Karpas-422 (cell line): ENCODE results near the gene BIVM. TPM values are rescaled to one million over a fixed set of nuclear protein-coding genes. Genes with fewer than 3 reads are reported as not detected.

Source experiments
- DNase-seq: peaks from one replicate; pipeline ENCODE4 v3.0.0-alpha.2; 2015
- H2AFZ ChIP-seq: fragments of 200-600 bp; sonication (generic); 2 replicates; pipeline ENCODE4 v1.6.1; 2014; ENCODE audit warnings: antibody characterized with exemption, low read length, mixed read lengths
- H3K27ac ChIP-seq: fragments of 200-600 bp; sonication (generic); 2 replicates; pipeline ENCODE4 v1.5.1; 2014; ENCODE audit warnings: mild to moderate bottlenecking, low read length, moderate library complexity
- H3K27me3 ChIP-seq: fragments of 200-600 bp; sonication (generic); 2 replicates; pipeline ENCODE4 v1.6.1; 2014; ENCODE audit warnings: low read length, mixed read lengths
- H3K36me3 ChIP-seq: fragments of 200-600 bp; sonication (generic); 2 replicates; pipeline ENCODE4 v1.6.1; 2014; ENCODE audit warnings: low read length, mixed read lengths; ENCODE audit not compliant: insufficient read depth
- H3K4me1 ChIP-seq: fragments of 200-600 bp; sonication (generic); 2 replicates; pipeline ENCODE4 v1.6.1; 2014; ENCODE audit warnings: mild to moderate bottlenecking, low read length, mixed read lengths
- H3K4me2 ChIP-seq: fragments of 200-600 bp; sonication (generic); 2 replicates; pipeline ENCODE4 v1.6.1; 2014; ENCODE audit warnings: low read length, low read depth, mild to moderate bottlenecking; ENCODE audit not compliant: poor library complexity, severe bottlenecking
- H3K4me3 ChIP-seq: fragments of 200-600 bp; sonication (generic); 2 replicates; pipeline ENCODE4 v1.5.1; 2014; ENCODE audit warnings: mild to moderate bottlenecking, antibody characterized with exemption, low read length, mixed read lengths
- H3K79me2 ChIP-seq: fragments of 200-600 bp; sonication (generic); 2 replicates; pipeline ENCODE4 v1.6.1; 2014; ENCODE audit warnings: mild to moderate bottlenecking, low read length, mixed read lengths
- H3K9ac ChIP-seq: fragments of 200-600 bp; sonication (generic); 2 replicates; pipeline ENCODE4 v1.6.0; 2014; ENCODE audit warnings: low read length
- H3K9me2 ChIP-seq: fragments of 200-600 bp; sonication (generic), shearing (Covaris generic); replicated peaks from 2 replicates; pipeline ENCODE4 v1.6.0; 2014; ENCODE audit warnings: mild to moderate bottlenecking, low read length, moderate library complexity; ENCODE audit not compliant: insufficient read depth
- H3K9me3 ChIP-seq: fragments of 300-700, 200-600 bp; sonication (generic); 2 replicates; pipeline ENCODE4 v1.6.1; 2014; ENCODE audit warnings: low read length, mixed read lengths
- H4K20me1 ChIP-seq: fragments of 200-600 bp; sonication (generic); 2 replicates; pipeline ENCODE4 v1.6.1; 2014; ENCODE audit warnings: mild to moderate bottlenecking, antibody characterized with exemption, low read length, low read depth; ENCODE audit not compliant: insufficient read depth
- total RNA-seq: library from RNA; depleted of rRNA; stranded (reverse); fragments of >200 nt; shearing (Covaris generic); gene quantifications from 2 replicates; pipeline ENCODE4 v1.2.3, GENCODE V29; 2014; ENCODE audit warnings: low replicate concordance; rRNA removed

BIVM gene, protein sequence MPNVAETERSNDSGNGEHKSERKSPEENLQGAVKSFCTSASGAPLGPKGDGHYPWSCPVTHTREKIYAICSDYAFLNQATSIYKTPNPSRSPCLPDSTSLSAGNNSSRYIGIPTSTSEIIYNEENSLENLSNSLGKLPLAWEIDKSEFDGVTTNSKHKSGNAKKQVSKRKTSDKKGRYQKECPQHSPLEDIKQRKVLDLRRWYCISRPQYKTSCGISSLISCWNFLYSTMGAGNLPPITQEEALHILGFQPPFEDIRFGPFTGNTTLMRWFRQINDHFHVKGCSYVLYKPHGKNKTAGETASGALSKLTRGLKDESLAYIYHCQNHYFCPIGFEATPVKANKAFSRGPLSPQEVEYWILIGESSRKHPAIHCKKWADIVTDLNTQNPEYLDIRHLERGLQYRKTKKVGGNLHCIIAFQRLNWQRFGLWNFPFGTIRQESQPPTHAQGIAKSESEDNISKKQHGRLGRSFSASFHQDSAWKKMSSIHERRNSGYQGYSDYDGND
- not detected in 2 replicates for total RNA-seq

DNA sequence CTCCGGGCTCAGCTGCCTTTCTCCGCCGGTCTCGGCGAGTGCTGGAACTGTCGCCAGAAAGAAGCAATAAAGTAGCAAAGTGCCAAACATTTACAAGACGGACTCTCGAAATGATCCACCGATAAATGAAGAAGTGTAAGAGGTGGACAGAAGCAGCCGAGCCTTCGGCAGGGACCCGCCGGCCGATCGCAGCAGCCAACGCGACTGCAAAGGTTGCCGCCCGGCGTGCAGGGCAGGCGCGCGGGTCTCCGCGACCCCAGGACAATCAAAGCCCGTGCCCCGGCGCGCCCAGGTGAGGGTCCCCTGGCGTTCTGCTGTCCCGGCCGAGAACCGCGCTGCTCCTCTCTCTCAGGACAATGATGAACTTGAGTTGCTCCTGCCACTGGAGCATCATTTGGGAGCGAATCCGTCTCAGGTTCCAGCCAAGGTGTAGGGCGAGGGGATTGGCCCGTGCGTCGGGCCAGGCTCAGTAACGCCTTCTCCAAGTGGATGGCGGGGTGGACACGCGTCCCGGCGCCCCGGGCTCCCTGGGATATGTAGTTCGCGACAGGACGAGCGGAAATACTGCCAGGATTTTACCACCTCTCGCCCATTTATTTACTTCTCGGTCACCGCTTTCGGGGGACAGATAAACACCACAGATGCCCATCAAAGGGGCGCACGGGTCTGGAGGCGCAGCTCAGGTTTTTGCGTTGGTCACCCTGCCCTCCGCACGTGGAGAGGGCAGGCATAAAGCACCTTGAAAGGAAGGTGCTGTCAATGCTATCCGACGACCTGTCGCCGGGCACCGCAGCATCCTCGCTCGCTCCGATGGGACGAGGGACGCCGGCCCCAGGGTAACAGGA is at the start of gene BIVM, which contains the start of gene POGLUT2:
BIVM (plus strand) TSS at position 539 of the 845 bp plus-strand sequence. CDS start 8,149 bp downstream, outside the sequence.
POGLUT2 (minus strand) TSS at position 396 of the 845 bp plus-strand sequence; CDS start at position 90, 306 bp downstream.
- no peak within 1 kb of the TSS for H3K9ac ChIP-seq
- no peaks in the 10 kb centered on the region for H3K36me3 ChIP-seq
- H3K9me3 ChIP-seq: no peaks in the 10 kb centered on the region
- no peak within 1 kb of the TSS for H3K27ac ChIP-seq
- no peaks in the 10 kb centered on the region for H4K20me1 ChIP-seq
- H2AFZ ChIP-seq: no peak within 1 kb of the TSS
- H3K4me1 ChIP-seq: no peaks in the 10 kb centered on the region
- H3K27me3 ChIP-seq: no peaks in the 10 kb centered on the region
- H3K4me3 ChIP-seq: no peak within 1 kb of the TSS
- H3K9me2 ChIP-seq: no peaks in the 10 kb centered on the region
- no peaks in the 10 kb centered on the region for H3K79me2 ChIP-seq
- DNase-seq: no peak
- H3K4me2 ChIP-seq: no peak within 1 kb of the TSS

DNA sequence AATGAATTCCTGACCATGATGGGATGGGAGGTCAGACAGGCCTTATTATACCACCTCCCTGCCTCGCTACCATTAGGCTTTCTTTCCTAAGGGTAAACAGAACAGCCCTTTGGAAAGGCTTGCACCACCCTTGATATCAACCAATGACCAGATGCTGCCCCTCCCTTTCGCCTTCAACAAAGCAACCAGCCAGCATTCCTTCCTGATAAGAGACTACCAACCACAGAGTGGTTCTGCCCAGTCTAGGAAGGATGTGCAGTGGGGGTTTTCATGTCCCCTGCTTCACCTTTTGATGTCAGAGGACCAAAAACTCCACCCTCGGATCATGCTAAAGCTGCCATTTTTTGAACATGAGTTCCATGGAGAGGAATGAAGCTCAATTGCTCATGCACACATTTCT is 47.0 kb upstream of the BIVM start:
- H3K9ac ChIP-seq: no peak overlapping the region
- H4K20me1 ChIP-seq: no peaks in the 10 kb centered on the region

DNA sequence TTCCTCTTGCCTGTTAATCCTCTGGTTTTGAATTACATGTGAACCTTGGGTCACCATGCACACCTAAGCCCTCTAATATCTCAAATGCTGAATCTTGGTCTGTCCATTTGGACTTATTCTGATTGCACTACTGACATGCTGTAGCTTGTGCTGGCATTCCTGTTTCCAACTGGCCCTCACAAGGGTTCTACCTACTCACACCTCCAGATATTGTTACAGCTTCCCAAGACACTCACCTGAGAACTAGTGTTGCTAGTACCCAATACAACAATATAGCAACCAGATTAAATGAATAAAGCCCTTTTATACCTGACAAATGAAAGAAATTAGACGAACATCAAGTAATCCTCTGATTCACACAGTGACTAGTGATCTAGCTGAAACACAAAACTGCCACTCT is 41.9 kb upstream of the BIVM start:
- Histone ChIP-seq H3K27me3 (no peaks in the 10 kb centered on the region), H2AFZ (no peak overlapping the region), H3K9ac (no peak overlapping the region), H3K9me3 (no peaks in the 10 kb centered on the region), H3K9me2 (peaks cover 3% of the 10 kb centered on the region; the same call in 1 of the 2 replicates), H3K4me3 (no peak overlapping the region), H4K20me1 (no peaks in the 10 kb centered on the region), H3K27ac (no peak overlapping the region), H3K79me2 (no peaks in the 10 kb centered on the region), H3K4me1 (no peaks in the 10 kb centered on the region), H3K4me2 (no peak overlapping the region), H3K36me3 (no peaks in the 10 kb centered on the region)
- no peak for DNase-seq

More for the DNA sequence above, 47.0 kb upstream of the BIVM start:
- no peak for DNase-seq
- Histone ChIP-seq H3K4me2 (no peak overlapping the region), H3K4me3 (no peak overlapping the region), H3K4me1 (no peaks in the 10 kb centered on the region), H2AFZ (no peak overlapping the region), H3K9me2 (peaks cover 3% of the 10 kb centered on the region; the same call in 1 of the 2 replicates), H3K9me3 (no peaks in the 10 kb centered on the region), H3K27ac (no peak overlapping the region), H3K27me3 (no peaks in the 10 kb centered on the region), H3K79me2 (no peaks in the 10 kb centered on the region), H3K36me3 (no peaks in the 10 kb centered on the region)

GRCh38 chr13:102758842-102759241 is 40.1 kb upstream of the BIVM start:
- no peak overlapping the region for H2AFZ ChIP-seq
- no peak overlapping the region for H3K4me2 ChIP-seq
- no peaks in the 10 kb centered on the region for H4K20me1 ChIP-seq
- H3K27me3 ChIP-seq: no peaks in the 10 kb centered on the region
- no peaks in the 10 kb centered on the region for H3K9me2 ChIP-seq
- no peak for DNase-seq
- H3K79me2 ChIP-seq: no peaks in the 10 kb centered on the region
- H3K9ac ChIP-seq: no peak overlapping the region
- no peaks in the 10 kb centered on the region for H3K4me1 ChIP-seq
- H3K9me3 ChIP-seq: no peaks in the 10 kb centered on the region
- H3K4me3 ChIP-seq: no peak overlapping the region
- no peak overlapping the region for H3K27ac ChIP-seq
- H3K36me3 ChIP-seq: no peaks in the 10 kb centered on the region

- Histone ChIP-seq H4K20me1 (no peaks in the 10 kb centered on the region), H3K79me2 (no peaks in the 10 kb centered on the region), H3K9me2 (no peaks in the 10 kb centered on the region), H2AFZ (no peak overlapping the region), H3K4me2 (no peak overlapping the region), H3K4me1 (no peaks in the 10 kb centered on the region), H3K9ac (no peak overlapping the region), H3K27me3 (no peaks in the 10 kb centered on the region), H3K27ac (no peak overlapping the region), H3K9me3 (no peaks in the 10 kb centered on the region), H3K4me3 (no peak overlapping the region), H3K36me3 (peaks cover 1% of the 10 kb centered on the region; the same call in 1 of the 2 replicates)
- DNase-seq: no peak
These were observed 37.8 kb upstream of the BIVM start for GRCh38 chr13:102761071-102761470.

DNA sequence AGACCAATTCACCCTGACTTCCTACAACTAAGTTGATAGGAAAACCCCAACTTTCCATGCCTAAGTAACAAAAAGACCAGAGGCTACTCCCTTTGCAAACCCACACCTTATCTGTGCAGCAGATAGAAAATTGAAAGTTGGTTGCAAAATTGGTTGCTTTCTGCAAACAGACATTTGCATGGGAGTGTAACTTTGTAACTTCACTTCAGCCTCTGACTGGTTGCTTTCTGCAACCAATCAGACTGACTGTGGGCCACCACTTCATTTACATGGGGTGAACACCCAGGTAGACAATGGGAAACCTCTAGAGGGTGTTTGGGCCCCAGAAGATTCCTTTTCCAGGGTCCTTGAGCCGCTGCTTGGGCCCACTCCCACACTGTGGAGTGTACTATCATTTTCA is 35.2 kb upstream of the BIVM start:
- Histone ChIP-seq H3K27me3 (no peaks in the 10 kb centered on the region), H2AFZ (no peak overlapping the region), H3K4me3 (no peak overlapping the region), H3K79me2 (no peaks in the 10 kb centered on the region), H3K9ac (no peak overlapping the region), H3K27ac (no peak overlapping the region), H3K4me1 (no peaks in the 10 kb centered on the region), H3K4me2 (no peak overlapping the region), H4K20me1 (no peaks in the 10 kb centered on the region), H3K9me3 (no peaks in the 10 kb centered on the region), H3K36me3 (peaks cover 11% of the 10 kb centered on the region; the same call in 1 of the 2 replicates), H3K9me2 (no peaks in the 10 kb centered on the region)
- no peak for DNase-seq

DNA sequence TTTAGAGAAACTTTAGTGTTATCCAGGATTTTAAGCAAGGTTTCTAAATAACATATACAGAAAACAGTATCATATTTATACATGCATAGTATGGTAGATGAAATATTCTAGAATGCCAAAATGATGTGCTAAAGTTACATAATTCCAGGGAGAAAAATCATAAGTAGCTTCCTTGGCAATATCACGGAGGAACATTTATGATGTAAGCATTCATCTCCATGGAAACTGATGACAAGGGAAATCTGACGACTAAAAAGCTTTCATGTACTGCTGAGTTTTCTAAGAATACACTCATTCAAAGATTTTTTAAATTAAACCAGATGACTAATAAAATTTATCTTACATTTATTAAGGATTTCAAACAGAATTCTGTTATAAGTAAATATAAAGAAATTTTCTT is 30.0 kb upstream of the BIVM start:
- Histone ChIP-seq H3K27ac (no peak overlapping the region), H3K4me3 (no peak overlapping the region), H3K9me3 (no peaks in the 10 kb centered on the region)

DNA sequence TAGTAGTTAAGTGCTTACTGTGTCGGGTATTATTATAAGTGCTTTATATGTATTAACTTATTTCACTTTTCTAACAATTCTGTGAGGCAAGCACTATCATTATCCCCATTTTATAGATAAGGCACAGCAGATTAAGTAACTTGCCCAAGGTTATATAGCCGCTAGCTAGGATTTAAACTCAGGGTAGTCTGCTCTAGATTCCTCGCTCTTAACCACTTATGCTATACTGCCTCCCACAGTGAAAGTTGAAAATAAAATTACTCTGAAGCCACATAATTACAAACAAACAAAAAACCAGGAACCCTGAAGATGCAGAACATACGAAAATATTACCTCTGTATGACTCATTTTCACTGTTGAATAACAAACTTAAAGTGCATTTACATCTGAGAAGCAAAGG is 29.2 kb upstream of the BIVM start:
- no peaks in the 10 kb centered on the region for H4K20me1 ChIP-seq
- H3K9ac ChIP-seq: no peak overlapping the region
- H2AFZ ChIP-seq: no peak overlapping the region
- H3K4me3 ChIP-seq: no peak overlapping the region
- no peaks in the 10 kb centered on the region for H3K27me3 ChIP-seq
- no peak overlapping the region for H3K4me2 ChIP-seq
- no peak for DNase-seq
- peaks cover 36% of the 10 kb centered on the region for H3K4me1 ChIP-seq
- H3K79me2 ChIP-seq: peaks cover 32% of the 10 kb centered on the region
- H3K9me3 ChIP-seq: no peaks in the 10 kb centered on the region
- no peaks in the 10 kb centered on the region for H3K9me2 ChIP-seq
- H3K27ac ChIP-seq: no peak overlapping the region
- H3K36me3 ChIP-seq: peaks cover 11% of the 10 kb centered on the region; the same call in 1 of the 2 replicates

More for the DNA sequence above, 30.0 kb upstream of the BIVM start:
- Histone ChIP-seq H3K9me2 (no peaks in the 10 kb centered on the region), H2AFZ (no peak overlapping the region), H3K9ac (no peak overlapping the region), H3K4me1 (peaks cover 33% of the 10 kb centered on the region), H3K79me2 (peaks cover 32% of the 10 kb centered on the region), H4K20me1 (no peaks in the 10 kb centered on the region), H3K4me2 (no peak overlapping the region), H3K27me3 (no peaks in the 10 kb centered on the region), H3K36me3 (peaks cover 11% of the 10 kb centered on the region; the same call in 1 of the 2 replicates)
- no peak for DNase-seq
